ENCODE data around the gene NCAPH2. TPM values are rescaled to one million over a fixed set of nuclear protein-coding genes. Genes with fewer than 3 reads are reported as not detected.

NCAPH2 gene
- total and polyA plus RNA-seq, 2 of the 8 experiments (the other 6 are each of a cell fraction or from before 2014, with no cell fraction given) = 62.2 to 81.6 TPM

DNA sequence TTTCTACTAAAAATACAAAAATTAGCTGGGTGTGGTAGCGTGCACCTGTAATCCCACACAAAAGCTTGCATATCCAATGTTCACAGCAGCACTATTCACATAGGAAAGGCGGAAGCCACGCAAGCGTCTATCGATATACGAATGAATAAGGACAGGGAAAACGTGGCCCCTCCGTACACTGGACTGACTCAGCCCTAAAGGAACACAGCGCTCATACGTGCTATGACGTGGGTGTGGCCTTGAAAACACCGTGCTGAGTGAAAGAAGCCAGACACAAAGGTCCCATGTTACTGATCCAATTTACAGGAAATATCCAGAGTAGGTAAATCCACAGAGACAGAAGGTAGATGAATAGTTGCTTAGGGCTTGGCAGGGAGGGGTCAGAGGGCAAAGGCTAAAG, 7.6 kb upstream of the NCAPH2 start:
- no peaks in the 10 kb centered on the region for H3K79me1 ChIP-seq (ENCODE audit: low read depth, low read length)
- no peak for FAIRE-seq
- TF ChIP-seq TAF7 (optimal IDR thresholded peaks at IDR 0.05; ENCODE audit: borderline replicate concordance, low read depth, low read length) = no peak
- no peak for TF ChIP-seq RAD21 (IDR thresholded peaks at IDR 0.05 in 1 of 2, conservative IDR thresholded peaks at IDR 0.05 in 1 of 2; ENCODE audit: low read depth in 2 of 2, low read length in 2 of 2)
- TF ChIP-seq RNF2 (IDR thresholded peaks at IDR 0.05; ENCODE audit: borderline replicate concordance, low read depth, low read length, missing control alignments, poor library complexity, severe bottlenecking) = no peak
- TF ChIP-seq SIX5 (IDR thresholded peaks at IDR 0.05; ENCODE audit: low read depth, low read length) = no peak
- no peak for TF ChIP-seq BCL11A (IDR thresholded peaks at IDR 0.05; ENCODE audit: low read depth in 2 of 2, low read length in 2 of 2)
- no peak for TF ChIP-seq RXRA (IDR thresholded peaks at IDR 0.05; ENCODE audit: insufficient read depth, low read depth, low read length)
- no peak for TF ChIP-seq EP300 (IDR thresholded peaks at IDR 0.05; ENCODE audit: borderline replicate concordance in 1 of 2, low read depth in 2 of 2, low read length in 2 of 2)
- no peak for TF ChIP-seq YY1 (IDR thresholded peaks at IDR 0.05; ENCODE audit: low read depth, low read length)
- no peak for TF ChIP-seq SRF (IDR thresholded peaks at IDR 0.05; ENCODE audit: low read depth, low read length)
- no peak for TF ChIP-seq POU5F1 (IDR thresholded peaks at IDR 0.05; ENCODE audit: low read depth, low read length)
- no peak for TF ChIP-seq TAF1 (IDR thresholded peaks at IDR 0.05; ENCODE audit: low read depth, low read length)
- no peak for TF ChIP-seq TEAD4 (IDR thresholded peaks at IDR 0.05; ENCODE audit: low read depth, low read length)
- TF ChIP-seq RBBP5 (IDR thresholded peaks at IDR 0.05; ENCODE audit: borderline replicate concordance, low read depth, low read length) = no peak

More for the DNA sequence above, 7.6 kb upstream of the NCAPH2 start:
- Histone ChIP-seq H3K27me3 (replicated peaks in 1 of 4; ENCODE audit: control insufficient read depth in 3 of 4, extremely low read depth in 1 of 4, insufficient read depth in 3 of 4, low read length in 3 of 4) (no peaks in the 10 kb centered on the region), H3K4ac (replicated peaks; ENCODE audit: insufficient read length, low read depth, low read length) (no peak overlapping the region), H2AFZ (ENCODE audit: low read length) (no peak overlapping the region), H3K4me3 (ENCODE audit: extremely low read depth in 1 of 4, insufficient read depth in 2 of 4, low read depth in 3 of 4, low read length in 4 of 4) (no peak overlapping the region), H2BK12ac (ENCODE audit: low read depth, low read length) (no peak overlapping the region), H4K91ac (replicated peaks; ENCODE audit: insufficient read length, low read length) (no peak overlapping the region), H3K4me1 (replicated peaks in 1 of 4; ENCODE audit: control insufficient read depth in 3 of 4, insufficient read depth in 4 of 4, low read length in 3 of 4) (peaks cover 0 to 3% (median 0%) of the 10 kb centered on the region in 4 experiments; a peak in 2 of 7 replicates), H2AK5ac (ENCODE audit: low read depth, low read length) (no peak overlapping the region), H3K9ac (replicated peaks in 1 of 4; ENCODE audit: extremely low read depth in 1 of 4, low read depth in 3 of 4, low read length in 3 of 4) (no peak overlapping the region), H4K8ac (ENCODE audit: extremely low read depth, insufficient read depth, low read length) (no peak overlapping the region), H3K23me2 (ENCODE audit: low read depth, low read length) (no peaks in the 10 kb centered on the region), H3K36me3 (ENCODE audit: control insufficient read depth in 2 of 4, insufficient read depth in 4 of 4, low read length in 3 of 4) (peaks cover 0 to 8% (median 0%) of the 10 kb centered on the region in 4 experiments; a peak in 2 of 8 replicates), H3K23ac (ENCODE audit: insufficient read length) (no peak overlapping the region), H2BK20ac (ENCODE audit: low read length) (no peak overlapping the region), H2BK5ac (ENCODE audit: low read depth, low read length) (no peak overlapping the region), H3K56ac (replicated peaks; ENCODE audit: insufficient read length, low read depth, low read length) (no peak overlapping the region), H3K27ac (ENCODE audit: low read depth, low read length) (no peak overlapping the region), H2BK120ac (replicated peaks; ENCODE audit: low read depth, low read length) (no peak overlapping the region), H3K18ac (ENCODE audit: extremely low read depth, low read length) (no peak overlapping the region), H3K4me2 (ENCODE audit: insufficient read depth in 1 of 2, low read depth in 2 of 2, low read length in 2 of 2) (no peak overlapping the region), H4K20me1 (replicated peaks in 1 of 2; ENCODE audit: control insufficient read depth in 1 of 2, insufficient read depth in 2 of 2, low read length in 2 of 2) (peaks cover 0 to 4% of the 10 kb centered on the region in 2 experiments), H2BK15ac (ENCODE audit: low read length) (no peak overlapping the region), H3K14ac (ENCODE audit: insufficient read length) (no peak overlapping the region), H4K5ac (ENCODE audit: insufficient read length, low read depth, low read length) (no peak overlapping the region), H3K9me3 (ENCODE audit: insufficient read depth in 2 of 2, low read depth in 1 of 2, low read length in 1 of 2) (no peaks in the 10 kb centered on the region), H3K79me2 (ENCODE audit: control insufficient read depth in 1 of 2, insufficient read depth in 2 of 2, low read length in 2 of 2) (no peaks in the 10 kb centered on the region)
- ChIA-PET POLR2A (ENCODE audit: partially characterized antibody) (interaction anchor here (3.4 kb wide), 1 partner anchor 16 kb away, joined by 21 read pairs; no protein-coding TSS in a partner anchor), CTCF (ENCODE audit: partially characterized antibody) (interaction anchor here (0.6 to 1.5 kb wide), 3 partner anchors 11 to 34 kb away, joined by 3 to 5 read pairs (median 4); no protein-coding TSS in a partner anchor)
- no peak for DNase-seq (ENCODE audit: low read depth in 1 of 2, low spot score in 2 of 2)
- WGBS, 2 experiments (ENCODE audit: extremely low coverage in 1 of 2, insufficient coverage in 1 of 2, insufficient read length in 1 of 2, insufficient replicate concordance in 2 of 2, low coverage in 1 of 2, low lambda C conversion rate in 2 of 2, missing lambda C conversion rate in 1 of 2) = 95% methylated on average over 12 of the region's 12 CpGs; no CpG with 5 or more reads in 1 of the 2 experiments

Data from H1 (cell line).